T follicular helper cell (primary cell): ENCODE data around the gene KREMEN2.
"Not testable (repeated sequence)": the region's sequence is repeated elsewhere in the genome, so short reads cannot be mapped to it uniquely, and the experiment has no call there.

Experiments
- DNase-seq: peaks from one replicate; pipeline ENCODE4 v3.0.0-alpha.2; 2020; ENCODE audit warnings: low read depth
- total RNA-seq, 2 experiments: gene quantifications; one replicate each; lab custom pipeline; 2026; lab: John Stamatoyannopoulos, UW

KREMEN2 gene
- total RNA-seq: 0 reads per million in 2 experiments

- DNase-seq: no peak
Measured at GRCh38 chr16:2963723-2964474, at the start of gene KREMEN2. Gene KREMEN2, plus strand, starts transcription at chr16:2964275. Its CDS starts 246 bp downstream, at chr16:2964521.

- no peak for DNase-seq
Measured at GRCh38 chr16:2915196-2915929, 48.7 kb upstream of the KREMEN2 start.

- peak; percentile 45 for DNase-seq
Measured at GRCh38 chr16:2919511-2920255, 44.4 kb upstream of the KREMEN2 start.

GRCh38 chr16:2923481-2923880 is 40.6 kb upstream of the KREMEN2 start:
- no peak for DNase-seq

GRCh38 chr16:2924901-2925755 is 38.9 kb upstream of the KREMEN2 start:
- DNase-seq: no peak

GRCh38 chr16:2925951-2926649 is 38.0 kb upstream of the KREMEN2 start:
- DNase-seq: no peak

- no peak for DNase-seq
Measured at GRCh38 chr16:2926650-2926999, 37.5 kb upstream of the KREMEN2 start.

- peak; percentile 83 for DNase-seq
Measured at GRCh38 chr16:2927010-2927646, 36.9 kb upstream of the KREMEN2 start.

GRCh38 chr16:2928151-2928550 is 35.9 kb upstream of the KREMEN2 start:
- DNase-seq: not testable (repeated sequence)

GRCh38 chr16:2928796-2929195 is 35.3 kb upstream of the KREMEN2 start:
- no peak for DNase-seq

- no peak for DNase-seq
Measured at GRCh38 chr16:2929693-2930092, 34.4 kb upstream of the KREMEN2 start.

- DNase-seq: no peak
Measured at GRCh38 chr16:2930236-2930635, 33.8 kb upstream of the KREMEN2 start.

GRCh38 chr16:2931231-2931914 is 32.7 kb upstream of the KREMEN2 start:
- not testable (repeated sequence) for DNase-seq

GRCh38 chr16:2933136-2933535 is 30.9 kb upstream of the KREMEN2 start:
- DNase-seq: no peak

GRCh38 chr16:2933701-2934100 is 30.4 kb upstream of the KREMEN2 start:
- no peak for DNase-seq

GRCh38 chr16:2934450-2934849 is 29.6 kb upstream of the KREMEN2 start:
- DNase-seq: no peak

- no peak for DNase-seq
Measured at GRCh38 chr16:2936436-2937011, 27.6 kb upstream of the KREMEN2 start.

- no peak for DNase-seq
Measured at GRCh38 chr16:2937170-2937569, 26.9 kb upstream of the KREMEN2 start.

GRCh38 chr16:2938206-2938605 is 25.9 kb upstream of the KREMEN2 start:
- DNase-seq: no peak

GRCh38 chr16:2939968-2940367 is 24.1 kb upstream of the KREMEN2 start:
- no peak for DNase-seq
